Measurements from ENCODE around the gene MIS18BP1.

- TF ChIP-seq CTCF (IDR thresholded peaks at IDR 0.05; ENCODE audit: low read length): peak; percentile 55
- no peak for TF ChIP-seq EZH2 (optimal IDR thresholded peaks at IDR 0.05; ENCODE audit: low read depth, low read length)
These were observed at the start of gene MIS18BP1 for GRCh38 chr14:45253070-45253753.
